ENCODE data around the gene PRSS33. TPM values are rescaled to one million over a fixed set of nuclear protein-coding genes. Genes with fewer than 3 reads are reported as not detected.

PRSS33 gene
- total RNA-seq, 1 experiment from 2014 or later, result not detected

DNA sequence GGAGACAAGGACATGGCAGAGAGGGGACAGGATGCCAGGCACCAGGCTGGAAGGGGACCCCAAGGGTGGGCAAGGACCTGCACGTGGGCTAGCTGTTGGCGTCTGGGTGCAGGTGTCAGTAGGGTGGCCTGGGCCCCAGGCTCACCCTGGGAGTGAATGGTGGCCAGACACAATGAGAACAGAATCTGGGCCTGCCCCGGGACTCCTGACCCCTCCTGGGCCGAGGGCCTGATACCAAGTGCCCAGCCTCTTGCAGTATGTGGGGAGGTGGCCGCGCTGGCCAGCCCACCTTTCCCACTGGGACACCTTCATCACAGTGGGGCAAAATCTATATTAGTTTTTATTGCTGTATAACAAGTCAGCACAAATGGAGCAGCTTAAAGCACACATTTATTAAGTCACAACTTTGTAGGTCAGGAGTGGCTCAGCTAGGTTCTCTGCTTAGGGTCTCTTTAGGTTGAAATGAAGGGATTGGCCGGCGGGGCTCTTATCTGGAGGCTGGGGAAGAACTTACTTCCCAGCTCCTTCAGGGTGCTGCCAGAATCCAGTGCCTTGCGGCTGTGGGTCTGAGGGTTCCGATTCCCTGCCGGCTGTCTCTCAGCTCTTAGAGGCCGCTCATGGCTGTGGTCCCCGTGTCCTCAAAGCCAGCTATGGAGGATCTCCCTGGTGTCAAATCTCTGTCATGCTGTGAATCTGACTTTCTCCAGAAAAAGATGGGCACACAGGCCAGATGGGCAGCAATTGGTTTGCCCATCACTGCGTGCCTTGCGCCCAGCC is 3.6 kb downstream of the PRSS33 start:
- Histone ChIP-seq H3K4me1 (replicated peaks) (peaks cover 4% of the 10 kb centered on the region), H3K36me3 (no peaks in the 10 kb centered on the region), H3K27me3 (replicated peaks) (peaks cover 29% of the 10 kb centered on the region), H3K9me3 (replicated peaks) (no peaks in the 10 kb centered on the region), H3K27ac (no peak overlapping the region), H3K4me3 (no peak overlapping the region)
- DNase-seq (ENCODE audit: low read depth in 1 of 2, low spot score in 2 of 2), result no peak

DNA sequence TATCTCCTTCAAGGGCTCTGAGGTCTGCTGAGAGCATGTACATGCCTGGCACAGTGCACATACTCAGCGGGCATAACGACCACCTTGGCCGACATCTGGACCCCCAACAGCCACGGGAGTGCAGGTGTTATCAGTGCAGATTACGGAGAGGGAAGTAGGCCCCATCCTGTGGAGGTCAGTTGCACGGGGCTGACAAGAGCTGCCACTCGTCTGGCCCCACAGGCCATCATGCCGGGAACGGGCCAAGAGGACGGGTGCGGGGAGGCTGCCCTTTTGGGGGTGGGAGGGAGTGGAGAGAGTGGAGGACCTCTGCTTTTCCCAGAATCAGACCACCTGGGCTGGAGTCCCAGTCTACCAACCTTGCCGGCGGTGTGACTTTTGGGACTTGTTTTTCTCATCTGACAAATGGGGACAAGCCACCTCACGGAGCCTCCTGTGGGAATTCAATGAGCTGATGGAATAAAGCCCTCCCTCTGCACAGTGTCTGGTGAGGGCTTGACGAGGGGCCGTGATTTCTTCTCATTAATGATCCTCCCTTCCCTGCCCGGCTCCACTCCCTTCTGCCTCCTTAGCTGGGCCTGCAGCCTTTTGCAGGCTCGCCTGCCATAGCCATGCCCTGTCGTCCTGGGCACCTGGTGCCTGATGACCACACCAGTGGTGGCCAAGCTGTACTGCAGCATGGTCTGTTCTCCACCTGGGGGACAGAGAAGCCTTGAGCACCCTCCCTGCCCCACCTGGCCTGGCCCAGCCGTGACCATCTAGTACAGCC is 4.6 kb downstream of the PRSS33 start:
- peaks cover 9% of the 10 kb centered on the region for H3K4me1 ChIP-seq (replicated peaks)
- H3K4me3 ChIP-seq, result no peak overlapping the region
- H3K9me3 ChIP-seq (replicated peaks), result no peaks in the 10 kb centered on the region
- no peak overlapping the region for H3K27ac ChIP-seq
- DNase-seq (ENCODE audit: low read depth in 1 of 2, low spot score in 2 of 2), result no peak
- peaks cover 2% of the 10 kb centered on the region for H3K36me3 ChIP-seq
- peaks cover 27% of the 10 kb centered on the region for H3K27me3 ChIP-seq (replicated peaks)

DNA sequence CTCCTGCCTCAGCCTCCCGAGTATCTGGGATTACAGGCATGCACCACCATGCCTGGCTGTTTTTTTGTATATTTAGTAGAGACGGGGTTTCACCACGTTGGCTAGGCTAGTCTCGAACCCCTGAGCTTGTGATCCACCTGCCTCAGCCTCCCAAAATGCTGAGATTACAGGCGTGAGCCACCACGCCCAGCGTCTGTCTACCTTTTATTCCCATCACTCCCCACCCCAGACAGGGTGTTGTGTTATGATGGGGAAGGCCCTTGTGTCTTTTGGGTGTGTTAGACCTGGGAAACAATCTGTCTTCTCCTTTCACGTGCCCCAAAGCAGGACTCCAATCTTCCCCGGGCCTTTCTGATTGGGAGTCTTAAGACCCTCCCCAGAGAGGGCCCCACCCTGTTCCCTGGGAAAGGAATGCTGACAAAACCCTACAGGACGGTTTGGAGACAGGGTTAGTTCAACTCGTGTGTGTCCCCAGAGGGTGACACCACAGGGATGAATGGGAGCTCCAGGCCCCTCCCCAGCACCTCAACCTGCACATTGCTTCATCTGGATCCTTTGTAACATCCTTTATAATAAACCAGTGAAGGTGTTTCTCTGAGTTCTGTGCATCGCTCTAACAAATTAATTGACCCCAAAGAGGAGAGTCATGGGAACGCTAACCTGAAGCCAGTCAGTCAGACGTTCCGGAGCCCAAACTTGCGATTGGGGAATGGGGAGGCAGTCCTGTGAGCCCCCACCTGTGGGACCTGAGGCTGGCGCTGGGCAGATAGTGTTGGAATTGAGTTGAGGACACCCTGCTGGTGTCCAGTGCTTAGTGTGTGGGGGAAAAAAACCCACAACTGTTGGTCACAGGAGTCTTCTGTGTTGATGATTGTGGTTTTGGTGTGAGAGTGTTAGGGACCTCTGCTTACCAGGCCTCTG is 7.1 kb downstream of the PRSS33 start:
- H3K36me3 ChIP-seq, result peaks cover 24% of the 10 kb centered on the region
- peaks cover 16% of the 10 kb centered on the region for H3K4me1 ChIP-seq (replicated peaks)
- no peak for DNase-seq (ENCODE audit: low read depth in 1 of 2, low spot score in 2 of 2)

DNA sequence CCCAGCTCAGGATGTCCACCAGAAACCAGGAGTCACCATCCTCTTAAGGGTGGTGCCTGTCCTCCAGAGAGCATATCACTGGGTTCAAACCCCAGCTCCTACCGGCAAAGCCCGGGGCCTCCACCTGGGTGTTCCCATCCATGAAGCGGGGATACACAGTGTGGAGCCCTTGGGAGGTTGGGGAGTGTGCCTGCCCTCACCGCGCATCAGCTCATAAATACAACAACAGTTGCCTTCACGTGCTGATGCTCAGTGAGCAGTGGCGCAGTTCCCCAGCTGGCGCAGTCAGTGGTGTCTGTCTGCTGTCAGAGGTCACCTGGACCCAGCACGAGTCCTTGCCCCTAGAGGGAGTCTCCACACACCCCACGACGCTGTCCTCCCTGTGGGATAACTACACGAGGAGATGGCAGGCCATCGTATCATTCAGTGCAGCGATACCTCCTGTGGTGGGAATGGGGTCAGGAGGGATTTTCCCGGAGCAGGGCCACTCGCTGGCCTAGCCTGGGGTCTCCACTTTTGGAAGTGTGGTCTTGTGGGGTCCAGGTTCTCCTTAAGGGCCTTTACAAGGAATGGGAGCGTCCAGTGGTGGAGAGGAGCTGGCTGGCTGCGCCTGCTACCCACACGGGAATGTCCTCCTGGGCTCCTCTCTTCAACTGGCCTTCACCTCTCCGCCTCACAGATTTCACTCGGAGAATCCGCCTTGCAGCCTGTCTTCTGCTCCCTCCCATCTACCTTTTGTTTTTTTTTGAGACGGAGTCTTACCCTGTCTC is 8.0 kb downstream of the PRSS33 start:
- no peak overlapping the region for H3K27ac ChIP-seq
- 0 out of 2 replicates have a peak, but pooled peaks cover 2% of the 10 kb centered on the region for H3K9me3 ChIP-seq (replicated peaks)
- peaks cover 33% of the 10 kb centered on the region for H3K36me3 ChIP-seq
- H3K4me3 ChIP-seq, result no peak overlapping the region
- peaks cover 16% of the 10 kb centered on the region for H3K4me1 ChIP-seq (replicated peaks)
- H3K27me3 ChIP-seq (replicated peaks), result peaks cover under 1% of the 10 kb centered on the region; the same call in 1 of the 2 replicates
- no peak for DNase-seq (ENCODE audit: low read depth in 1 of 2, low spot score in 2 of 2)

More for the DNA sequence above, 7.1 kb downstream of the PRSS33 start:
- H3K9me3 ChIP-seq (replicated peaks), result 0 out of 2 replicates have a peak, but pooled peaks cover 2% of the 10 kb centered on the region
- H3K4me3 ChIP-seq, result no peak overlapping the region
- H3K27ac ChIP-seq, result no peak overlapping the region
- H3K27me3 ChIP-seq (replicated peaks), result peaks cover 9% of the 10 kb centered on the region

DNA sequence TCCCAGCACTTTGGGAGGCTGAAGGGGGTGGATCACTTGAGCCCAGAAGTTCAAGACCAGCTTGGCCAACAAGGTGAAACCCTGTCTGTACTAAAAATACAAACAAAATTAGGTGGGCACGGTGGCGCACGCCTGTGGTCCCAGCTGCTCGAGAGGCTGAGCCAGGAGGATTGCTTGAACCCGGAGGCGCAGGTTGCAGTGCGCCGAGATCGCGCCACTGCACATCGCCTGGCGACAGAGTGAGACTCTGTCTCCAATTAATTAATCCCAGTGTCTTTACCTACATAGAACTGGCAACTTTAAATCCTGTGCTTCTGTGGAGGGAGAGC is 8.8 kb downstream of the PRSS33 start:
- no peaks in the 10 kb centered on the region for H3K27me3 ChIP-seq (replicated peaks)
- peak overlapping the region; percentile 100 for H3K4me3 ChIP-seq
- H3K9me3 ChIP-seq (replicated peaks), result 0 out of 2 replicates have a peak, but pooled peaks cover 2% of the 10 kb centered on the region
- H3K36me3 ChIP-seq, result peaks cover 40% of the 10 kb centered on the region
- DNase-seq (ENCODE audit: low read depth in 1 of 2, low spot score in 2 of 2), result no peak
- H3K27ac ChIP-seq, result no peak overlapping the region
- H3K4me1 ChIP-seq (replicated peaks), result peaks cover 16% of the 10 kb centered on the region

DNA sequence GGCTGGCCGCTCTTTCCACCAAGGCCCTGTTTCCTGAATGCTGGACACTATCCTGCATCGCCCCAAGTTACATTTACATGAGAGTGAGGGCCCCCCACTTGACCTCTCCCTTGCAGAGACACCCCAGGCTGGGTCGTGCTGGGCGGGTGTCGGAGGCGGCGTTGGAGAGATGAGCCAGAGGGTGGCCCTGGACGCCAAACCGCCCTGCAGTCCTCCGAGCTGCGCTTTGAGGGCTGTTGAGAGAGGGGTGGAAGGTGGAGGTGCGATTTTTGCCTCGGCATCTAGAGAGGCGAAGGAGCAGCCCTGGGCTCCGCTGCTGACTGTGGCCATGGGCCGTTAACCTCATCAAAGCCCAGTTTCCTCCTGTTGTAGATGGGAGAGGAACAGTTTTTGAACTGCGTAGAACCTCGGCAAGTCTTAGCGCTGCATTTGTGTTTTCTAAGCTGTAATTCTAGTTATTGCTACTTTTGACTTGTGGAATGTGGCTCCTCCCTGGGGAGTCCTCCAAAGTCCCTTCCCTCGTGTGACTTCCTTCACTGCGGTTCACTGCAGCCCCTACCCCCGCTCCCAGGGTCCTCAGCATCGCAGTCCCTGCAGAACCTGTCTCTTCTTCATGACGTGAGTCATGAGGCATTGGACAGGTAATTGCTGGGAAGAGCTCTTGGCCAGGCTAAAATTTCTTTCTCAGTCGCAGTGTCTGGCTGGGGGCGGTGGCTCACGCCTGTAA is 9.3 kb downstream of the PRSS33 start:
- Histone ChIP-seq H3K4me1 (replicated peaks) (peaks cover 22% of the 10 kb centered on the region), H3K4me3 (peak overlapping the region; percentile 100), H3K9me3 (replicated peaks) (0 out of 2 replicates have a peak, but pooled peaks cover 2% of the 10 kb centered on the region), H3K27ac (peak overlapping the region; percentile 100), H3K36me3 (peaks cover 45% of the 10 kb centered on the region), H3K27me3 (replicated peaks) (no peaks in the 10 kb centered on the region)
- no peak for DNase-seq (ENCODE audit: low read depth in 1 of 2, low spot score in 2 of 2)

DNA sequence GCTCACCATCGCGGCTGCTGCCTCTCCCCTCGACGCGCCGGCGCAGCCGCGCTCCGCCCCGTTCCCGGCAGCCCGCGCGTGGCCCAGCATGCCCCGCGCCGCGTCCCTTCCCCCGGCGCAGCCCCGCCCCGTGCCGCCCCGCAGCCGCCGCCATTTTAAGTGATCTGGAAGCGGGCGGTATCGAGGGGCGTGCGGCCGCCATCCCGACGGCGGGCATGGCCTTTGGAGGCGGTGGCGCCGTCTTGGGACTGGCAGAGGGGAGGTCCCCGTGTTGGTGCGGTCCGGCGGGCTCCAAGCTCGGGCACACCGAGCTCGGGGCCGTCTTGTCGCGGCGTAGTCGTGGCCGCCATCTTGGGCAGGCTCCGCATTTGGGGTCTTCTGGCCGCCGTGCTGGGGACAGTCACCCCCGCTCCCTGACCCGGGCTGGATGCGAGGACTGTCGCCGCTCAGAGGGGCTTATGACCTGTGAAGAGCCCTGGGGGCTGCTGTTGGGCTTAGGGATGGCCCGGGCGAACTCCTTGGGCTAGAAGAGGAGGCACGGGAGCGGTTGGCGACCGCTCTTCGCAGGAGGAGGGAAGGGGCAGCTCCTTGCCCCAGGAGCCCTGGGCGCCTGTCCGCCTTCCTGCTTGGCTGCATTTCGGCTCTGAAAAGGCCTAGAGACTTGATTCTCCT is 10.0 kb downstream of the PRSS33 start, which contains the start of gene ELOB:
TSS of gene ELOB (minus strand) at position 50 of the 672 bp plus-strand sequence. CDS start at position 9, 41 bp downstream.
- peak; percentile 84 to 90 for DNase-seq (ENCODE audit: low read depth in 1 of 2, low spot score in 2 of 2)
- Histone ChIP-seq H3K36me3 (peaks cover 52% of the 10 kb centered on the region), H3K27me3 (replicated peaks) (no peaks in the 10 kb centered on the region), H3K9me3 (replicated peaks) (0 out of 2 replicates have a peak, but pooled peaks cover 2% of the 10 kb centered on the region), H3K27ac (peak within 1 kb of the TSS; percentile 100), H3K4me3 (peak within 1 kb of the TSS; percentile 100), H3K4me1 (replicated peaks) (peaks cover 25% of the 10 kb centered on the region)

DNA sequence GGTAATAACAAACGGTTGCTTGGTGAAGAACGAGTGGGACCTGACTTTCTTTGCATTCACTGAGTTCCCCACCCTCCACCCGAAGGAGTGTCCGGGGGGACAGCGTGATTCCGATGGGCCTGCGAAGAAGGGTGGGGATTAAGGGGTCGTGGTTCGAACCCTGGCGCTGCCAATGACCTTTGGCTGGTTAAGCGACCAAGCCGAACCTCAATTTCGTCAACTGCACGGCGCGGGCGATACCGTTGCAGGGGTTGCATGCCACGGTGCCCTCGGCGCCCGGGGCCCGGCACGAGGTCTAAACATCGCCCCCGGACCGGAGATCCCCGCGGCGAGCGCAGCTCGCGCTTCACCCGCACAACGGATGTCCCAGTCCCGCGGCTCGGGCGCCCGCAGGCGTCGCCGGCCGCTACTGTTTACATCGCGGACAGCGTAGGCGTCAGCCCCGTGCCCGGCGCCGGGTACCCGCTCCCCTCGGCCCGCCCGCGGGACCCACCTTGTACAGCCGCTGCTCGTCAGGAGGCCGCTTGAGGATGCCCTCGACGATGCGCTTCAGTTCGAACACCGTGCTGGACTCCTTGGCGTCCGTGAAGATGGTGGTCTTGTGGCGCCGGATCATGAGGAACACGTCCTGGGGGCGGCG is 10.7 kb downstream of the PRSS33 start:
- H3K27me3 ChIP-seq (replicated peaks), result no peaks in the 10 kb centered on the region
- 0 out of 2 replicates have a peak, but pooled peaks cover 2% of the 10 kb centered on the region for H3K9me3 ChIP-seq (replicated peaks)
- H3K36me3 ChIP-seq, result peaks cover 58% of the 10 kb centered on the region
- DNase-seq (ENCODE audit: low read depth in 1 of 2, low spot score in 2 of 2), result peak in 1 of 2 experiments; percentile 35
- H3K4me1 ChIP-seq (replicated peaks), result peaks cover 25% of the 10 kb centered on the region
- H3K27ac ChIP-seq, result peak overlapping the region; percentile 62
- peak overlapping the region; percentile 100 for H3K4me3 ChIP-seq

DNA sequence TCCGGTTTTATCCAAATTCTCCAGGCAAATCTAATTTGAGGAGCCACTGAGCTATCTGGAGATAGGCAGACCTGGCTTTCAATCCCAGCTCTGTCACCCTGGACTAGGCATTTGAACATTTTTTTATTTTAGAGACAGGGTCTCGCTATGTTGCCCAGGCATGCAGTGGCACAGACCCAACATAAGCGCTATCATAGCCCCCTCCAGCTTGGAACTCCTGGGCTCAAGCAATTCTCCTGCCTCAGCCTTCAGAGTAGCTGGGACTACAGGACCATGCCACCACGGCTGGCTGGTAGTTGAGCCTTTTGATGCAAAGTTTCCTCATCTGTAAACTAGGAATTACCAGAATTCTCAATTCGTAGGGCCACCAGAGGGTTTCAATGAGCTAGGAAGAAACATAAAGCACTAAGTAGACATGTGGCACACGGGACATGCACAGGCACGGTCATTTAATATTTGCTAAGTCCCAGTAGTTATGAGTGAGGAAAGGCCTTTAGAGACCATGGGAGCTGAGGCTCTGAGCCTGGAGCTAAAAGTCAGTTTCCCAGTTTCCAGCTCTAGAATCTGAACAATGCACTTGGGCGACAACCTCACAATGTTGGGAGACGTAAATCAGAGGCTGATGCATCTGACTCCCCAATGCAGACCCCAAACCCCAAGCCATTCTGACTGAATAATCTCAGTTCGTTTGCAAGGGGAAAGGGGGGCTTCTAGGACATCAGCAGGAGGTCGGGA is 11.4 kb downstream of the PRSS33 start:
- DNase-seq (ENCODE audit: low read depth in 1 of 2, low spot score in 2 of 2), result no peak
- peaks cover 25% of the 10 kb centered on the region for H3K4me1 ChIP-seq (replicated peaks)
- H3K9me3 ChIP-seq (replicated peaks), result 0 out of 2 replicates have a peak, but pooled peaks cover 2% of the 10 kb centered on the region
- no peaks in the 10 kb centered on the region for H3K27me3 ChIP-seq (replicated peaks)
- peaks cover 65% of the 10 kb centered on the region for H3K36me3 ChIP-seq
- no peak overlapping the region for H3K27ac ChIP-seq
- peak overlapping the region; percentile 100 for H3K4me3 ChIP-seq

DNA sequence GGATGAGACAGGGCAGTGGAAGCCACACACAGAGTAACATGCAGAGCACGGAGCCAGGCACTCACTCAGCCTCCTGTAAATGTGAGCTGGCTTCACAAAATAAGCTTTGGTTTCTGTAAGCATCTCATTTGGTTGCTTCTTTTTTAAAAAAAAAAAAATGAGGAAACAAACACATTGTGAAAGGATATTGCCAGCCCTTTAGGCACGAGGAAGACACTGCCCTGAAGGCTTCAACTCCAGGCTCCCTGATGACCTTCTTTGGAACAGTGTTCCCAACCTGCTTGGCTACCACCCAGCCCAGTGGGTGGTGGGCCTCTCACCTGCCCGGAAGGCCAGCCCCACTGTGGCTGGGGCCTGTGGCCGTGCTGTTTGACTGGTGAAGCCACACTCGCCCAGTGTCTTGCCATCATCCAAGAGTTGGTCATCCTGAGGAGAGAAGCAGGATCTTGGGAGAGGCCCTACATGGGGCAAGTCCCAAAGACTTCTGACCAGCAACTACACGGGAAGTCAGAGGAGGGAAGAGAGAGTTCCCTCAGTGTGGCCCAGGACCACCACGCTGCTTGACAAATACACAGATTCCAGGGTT is 12.1 kb downstream of the PRSS33 start:
- H3K9me3 ChIP-seq (replicated peaks), result 0 out of 2 replicates have a peak, but pooled peaks cover 2% of the 10 kb centered on the region
- peaks cover 25% of the 10 kb centered on the region for H3K4me1 ChIP-seq (replicated peaks)
- peaks cover 70% of the 10 kb centered on the region for H3K36me3 ChIP-seq
- no peak overlapping the region for H3K4me3 ChIP-seq
- no peaks in the 10 kb centered on the region for H3K27me3 ChIP-seq (replicated peaks)
- no peak for DNase-seq (ENCODE audit: low read depth in 1 of 2, low spot score in 2 of 2)
- no peak overlapping the region for H3K27ac ChIP-seq
